H1 (cell line): Measurements from ENCODE around the gene ENDOV. TPM values are rescaled to one million over a fixed set of nuclear protein-coding genes. Genes with fewer than 3 reads are reported as not detected.

Experiments
- GTF2F1 ChIP-seq: IDR thresholded peaks from 2 replicates; pipeline ENCODE4 v1.6.1; 2012; ENCODE audit warnings: low read depth, low read length, improper control_type of control experiment, borderline replicate concordance
- RAD21 ChIP-seq, 2 experiments: IDR thresholded peaks in 1 of 2; conservative IDR thresholded peaks in 1 of 2; 2 replicates each; pipeline ENCODE4 v1.6.1; 2011; ENCODE audit warnings: low read depth in 2 of 2, low read length in 2 of 2, improper control_type of control experiment in 1 of 2, inconsistent platforms in 1 of 2, mild to moderate bottlenecking in 1 of 2, moderate library complexity in 1 of 2
- YY1 ChIP-seq: IDR thresholded peaks from 2 replicates; pipeline ENCODE4 v1.6.1; 2011; ENCODE audit warnings: low read depth, mild to moderate bottlenecking, low read length
- ZNF274 ChIP-seq: IDR thresholded peaks from 2 replicates; pipeline ENCODE4 v1.7.0; 2012; ENCODE audit warnings: low read length, borderline replicate concordance; ENCODE audit errors: extremely low read depth
- polyA plus RNA-seq, 7 experiments: library from polyadenylated mRNA; depleted of rRNA in 3 of 7; stranded (reverse) in 5 of 7; unstranded in 2 of 7; fragments of >200 nt in 5 of 7; fragments of 200-250 nt in 2 of 7; gene quantifications; 1 replicate in 5 of 7; 2 replicates in 1 of 7; 4 replicates in 1 of 7; pipeline versions ENCODE4 v1.2.1 to v1.2.3, GENCODE V29; 2011 to 2013; ENCODE audit warnings: missing spikeins in 2 of 7, mixed read lengths in 2 of 7
- total RNA-seq: library from RNA; stranded (reverse); fragmentation: NEBNext Ultra II Directional; extraction: Animal tissue kit (Norgen Biotek cat#: 25700); gene quantifications from 2 replicates; pipeline ENCODE4 v1.2.1, GENCODE V29; 2021

The ENDOV gene
- total and polyA plus RNA-seq, 2 of the 8 experiments (the other 6 are each of a cell fraction or from before 2014, with no cell fraction given) = 10.6 to 13.3 TPM

GRCh38 chr17:80379348-80379747, 35.6 kb upstream of the ENDOV start (continued):
- TF ChIP-seq GTF2F1 = no peak
- TF ChIP-seq ZNF274 = no peak
- no peak for TF ChIP-seq RAD21 (IDR thresholded peaks at IDR 0.05 in 1 of 2, conservative IDR thresholded peaks at IDR 0.05 in 1 of 2; ENCODE audit: low read depth in 2 of 2, low read length in 2 of 2)
- TF ChIP-seq YY1 = no peak
